Measurements from ENCODE around the gene HOXA10. TPM values are rescaled to one million over a fixed set of nuclear protein-coding genes. Genes with fewer than 3 reads are reported as not detected.

Gene HOXA10
- total RNA-seq, 6 experiments from 2014 or later: 38.9 to 43.5 (median 41.1) TPM

DNA sequence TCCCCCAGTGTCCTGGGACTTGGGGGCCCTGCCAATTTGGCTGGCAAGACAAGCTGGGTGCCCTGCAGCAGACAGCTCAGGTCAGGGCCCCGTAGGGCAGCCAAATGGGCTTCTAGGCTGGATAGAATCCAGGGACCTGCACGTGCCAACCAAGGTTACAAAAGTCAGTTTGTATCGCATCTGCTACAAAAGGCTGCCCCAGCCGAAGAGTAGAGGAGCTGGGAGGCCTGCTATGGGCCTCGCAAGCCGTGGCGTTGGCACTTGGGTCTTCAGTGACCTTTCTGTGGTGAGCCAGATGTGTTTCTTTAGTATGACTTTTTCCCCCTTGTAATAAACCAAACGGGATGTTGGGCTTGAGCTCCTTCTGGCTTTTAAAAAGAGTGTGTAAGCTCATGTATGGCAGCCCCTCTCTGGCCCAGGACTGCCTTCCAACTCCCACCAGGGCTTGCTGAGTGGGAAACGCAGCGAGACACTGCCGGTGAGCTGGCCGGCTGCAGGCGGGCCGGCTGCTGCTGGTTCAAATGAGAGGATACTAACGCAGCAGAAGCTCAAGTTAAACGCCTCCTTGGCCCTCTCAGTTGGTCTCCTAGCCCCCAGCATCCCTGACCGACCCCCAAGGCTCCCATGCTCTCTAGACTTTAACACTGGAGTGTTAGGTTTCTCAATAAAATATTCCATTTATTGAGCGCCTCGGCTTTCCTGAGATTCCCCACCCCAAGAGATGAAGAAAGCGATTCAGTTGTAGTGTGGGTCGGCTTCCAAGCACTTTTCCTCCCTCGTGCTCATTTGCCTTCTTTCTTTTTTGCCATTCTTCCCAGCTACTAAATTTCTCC, 3.1 kb upstream of the HOXA10 start:
- peak overlapping the region; percentile 97 for H3K27ac Mint-ChIP-seq
- peaks cover 60% of the 10 kb centered on the region for H3K4me1 Mint-ChIP-seq (ENCODE audit: low read depth)
- DNase-seq: no peak
- peak overlapping the region; percentile 93 for H3K4me3 Mint-ChIP-seq
- H3K27me3 Mint-ChIP-seq (ENCODE audit: insufficient read depth): peaks cover 18% of the 10 kb centered on the region
- TF ChIP-seq, protein P1, sequence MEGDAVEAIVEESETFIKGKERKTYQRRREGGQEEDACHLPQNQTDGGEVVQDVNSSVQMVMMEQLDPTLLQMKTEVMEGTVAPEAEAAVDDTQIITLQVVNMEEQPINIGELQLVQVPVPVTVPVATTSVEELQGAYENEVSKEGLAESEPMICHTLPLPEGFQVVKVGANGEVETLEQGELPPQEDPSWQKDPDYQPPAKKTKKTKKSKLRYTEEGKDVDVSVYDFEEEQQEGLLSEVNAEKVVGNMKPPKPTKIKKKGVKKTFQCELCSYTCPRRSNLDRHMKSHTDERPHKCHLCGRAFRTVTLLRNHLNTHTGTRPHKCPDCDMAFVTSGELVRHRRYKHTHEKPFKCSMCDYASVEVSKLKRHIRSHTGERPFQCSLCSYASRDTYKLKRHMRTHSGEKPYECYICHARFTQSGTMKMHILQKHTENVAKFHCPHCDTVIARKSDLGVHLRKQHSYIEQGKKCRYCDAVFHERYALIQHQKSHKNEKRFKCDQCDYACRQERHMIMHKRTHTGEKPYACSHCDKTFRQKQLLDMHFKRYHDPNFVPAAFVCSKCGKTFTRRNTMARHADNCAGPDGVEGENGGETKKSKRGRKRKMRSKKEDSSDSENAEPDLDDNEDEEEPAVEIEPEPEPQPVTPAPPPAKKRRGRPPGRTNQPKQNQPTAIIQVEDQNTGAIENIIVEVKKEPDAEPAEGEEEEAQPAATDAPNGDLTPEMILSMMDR (IDR thresholded peaks at IDR 0.05): no peak
- H3K9me3 Mint-ChIP-seq: no peaks in the 10 kb centered on the region
- H3K36me3 Mint-ChIP-seq (ENCODE audit: low read depth): peaks cover 43% of the 10 kb centered on the region

DNA sequence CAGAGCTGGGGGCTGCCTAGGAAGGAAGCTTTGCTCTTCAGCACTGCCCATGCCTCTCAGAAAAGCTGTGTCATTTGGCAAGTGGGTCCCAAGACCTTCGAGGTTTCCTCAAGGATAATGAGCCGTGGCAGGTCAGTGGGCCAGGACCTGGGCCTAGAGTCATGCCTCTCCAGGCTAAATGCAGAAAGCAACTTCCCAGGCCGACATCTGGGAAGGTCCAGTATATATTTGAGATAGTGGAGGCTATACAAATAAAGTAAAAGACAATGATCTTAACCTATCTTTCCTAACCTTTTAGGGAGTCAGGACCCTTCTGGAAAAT, 2.4 kb upstream of the HOXA10 start:
- Mint-ChIP-seq H3K36me3 (ENCODE audit: low read depth) (peaks cover 50% of the 10 kb centered on the region), H3K27me3 (ENCODE audit: insufficient read depth) (peaks cover 24% of the 10 kb centered on the region), H3K4me1 (ENCODE audit: low read depth) (peaks cover 62% of the 10 kb centered on the region), H3K27ac (peak overlapping the region; percentile 97), H3K9me3 (no peaks in the 10 kb centered on the region), H3K4me3 (peak overlapping the region; percentile 93)
- no peak for DNase-seq
- TF ChIP-seq, protein P1 (IDR thresholded peaks at IDR 0.05): no peak

DNA sequence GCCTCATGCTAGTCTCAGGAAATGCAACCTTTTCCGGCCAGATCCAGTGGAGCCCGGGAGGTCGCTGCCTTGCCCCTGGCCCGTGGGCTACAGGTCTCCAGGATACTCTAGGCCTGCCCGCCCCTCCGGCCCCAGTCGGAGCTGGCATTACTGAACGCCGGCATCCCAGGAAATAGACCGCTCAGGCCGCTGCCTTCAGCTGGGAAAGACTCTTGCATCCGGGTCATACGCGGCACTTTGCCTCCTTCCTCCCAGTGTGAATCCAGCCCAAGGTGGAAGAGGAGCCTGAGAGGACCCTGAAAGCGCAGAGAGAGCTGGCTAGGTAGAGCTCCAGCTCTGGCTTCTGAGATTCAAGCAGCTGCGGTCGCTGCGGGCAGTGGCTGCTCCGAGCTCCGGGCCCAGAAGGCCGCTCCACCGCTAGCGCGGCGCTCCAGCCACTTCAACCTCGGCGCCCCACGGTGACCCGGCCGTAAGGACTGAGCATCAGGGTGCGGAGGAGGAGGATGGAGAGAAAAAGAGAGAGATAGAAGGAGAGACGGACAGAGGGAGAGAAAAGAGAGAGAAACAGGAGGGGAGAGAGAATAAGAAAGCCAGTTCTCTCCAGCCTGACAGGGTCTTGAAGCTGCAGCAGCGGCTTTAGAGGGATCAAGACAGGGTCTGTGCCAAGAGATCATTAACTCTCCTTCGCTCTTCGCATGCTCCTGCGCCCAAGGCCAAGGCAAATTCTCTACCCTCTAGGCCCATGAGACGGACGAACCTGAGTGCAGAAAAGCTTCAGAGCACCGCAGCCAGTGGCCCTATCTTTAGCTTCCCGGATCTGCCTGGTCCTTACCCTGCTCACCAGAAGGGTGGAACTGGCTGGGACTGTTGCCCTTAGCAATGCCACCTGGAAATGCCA, 1.8 kb upstream of the HOXA10 start:
- Mint-ChIP-seq H3K27ac (peak overlapping the region; percentile 97), H3K9me3 (no peaks in the 10 kb centered on the region), H3K4me1 (ENCODE audit: low read depth) (peaks cover 62% of the 10 kb centered on the region), H3K27me3 (ENCODE audit: insufficient read depth) (peaks cover 28% of the 10 kb centered on the region), H3K4me3 (peak overlapping the region; percentile 93), H3K36me3 (ENCODE audit: low read depth) (peaks cover 56% of the 10 kb centered on the region)
- TF ChIP-seq, protein P1 (IDR thresholded peaks at IDR 0.05): no peak
- no peak for DNase-seq

DNA sequence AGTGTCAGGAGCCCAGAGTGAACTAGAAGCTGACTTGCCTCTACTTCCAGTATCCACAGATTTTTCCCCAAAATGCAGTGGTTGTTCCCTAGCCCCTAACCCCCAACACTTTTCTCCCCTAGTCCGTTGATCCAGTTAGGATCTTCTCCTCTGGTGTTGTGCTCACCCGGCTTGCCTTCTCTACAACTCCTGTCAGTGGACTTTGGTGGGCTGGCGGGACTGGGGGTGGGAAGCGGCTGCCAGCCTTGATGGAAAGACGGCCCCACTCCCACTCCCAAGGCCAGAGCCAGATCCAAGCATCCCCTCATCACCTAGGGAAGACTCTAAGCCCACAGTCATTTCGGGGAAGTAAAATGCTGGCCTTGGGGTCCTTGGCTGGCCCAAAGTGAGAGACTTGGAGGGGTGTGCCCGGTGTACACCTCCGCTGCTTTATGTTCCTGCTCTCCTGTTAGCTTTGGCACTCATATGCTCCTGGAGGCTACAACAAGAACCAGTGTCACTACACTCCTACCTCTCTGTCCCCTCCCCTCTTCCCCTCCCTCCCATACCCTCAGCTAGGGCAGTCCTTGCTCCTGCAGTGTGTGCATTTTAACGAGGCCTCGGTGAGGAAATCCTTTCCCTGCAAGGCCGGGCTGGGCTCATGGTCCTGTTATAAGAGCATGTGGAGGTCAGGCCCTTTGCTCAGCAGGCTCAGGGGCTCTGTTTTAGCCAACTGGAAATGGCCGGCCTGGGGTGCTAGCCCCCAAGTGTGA, 930 bp upstream of the HOXA10 start:
- peak overlapping the region; percentile 97 for H3K27ac Mint-ChIP-seq
- no peaks in the 10 kb centered on the region for H3K9me3 Mint-ChIP-seq
- TF ChIP-seq, protein P1 (IDR thresholded peaks at IDR 0.05): no peak
- peak; percentile 84 for DNase-seq
- peaks cover 55% of the 10 kb centered on the region for H3K4me1 Mint-ChIP-seq (ENCODE audit: low read depth)
- peaks cover 65% of the 10 kb centered on the region for H3K36me3 Mint-ChIP-seq (ENCODE audit: low read depth)
- H3K27me3 Mint-ChIP-seq (ENCODE audit: insufficient read depth): peaks cover 28% of the 10 kb centered on the region
- peak overlapping the region; percentile 93 for H3K4me3 Mint-ChIP-seq

DNA sequence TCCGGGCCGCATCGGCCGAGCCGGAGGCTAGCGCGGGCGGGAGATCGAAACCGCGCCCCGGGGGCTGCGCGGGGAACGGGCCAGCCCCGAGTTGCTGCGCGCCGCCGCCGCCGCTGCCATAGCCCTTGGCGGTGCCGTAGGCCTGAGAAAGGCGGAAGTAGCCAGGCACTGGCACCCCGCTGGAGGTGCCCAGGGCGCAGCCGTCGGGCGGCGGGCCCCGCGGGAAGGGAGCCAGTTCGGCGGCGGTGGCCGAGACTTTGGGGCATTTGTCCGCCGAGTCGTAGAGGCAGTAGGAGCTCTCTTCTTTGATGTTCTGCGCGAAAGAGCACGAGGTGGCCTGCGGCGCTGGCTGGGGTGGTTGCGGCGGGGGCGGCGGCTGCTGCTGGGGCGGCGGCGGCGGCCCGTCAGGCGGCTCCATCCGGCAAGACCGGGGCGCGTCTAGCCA, 587 bp downstream of the HOXA10 start:
- Mint-ChIP-seq H3K27ac (no peak overlapping the region; the same call in 1 of the 2 replicates), H3K27me3 (ENCODE audit: insufficient read depth) (peaks cover 25% of the 10 kb centered on the region), H3K9me3 (no peaks in the 10 kb centered on the region), H3K36me3 (ENCODE audit: low read depth) (peaks cover 61% of the 10 kb centered on the region), H3K4me1 (ENCODE audit: low read depth) (peaks cover 57% of the 10 kb centered on the region), H3K4me3 (peak overlapping the region; percentile 93)
- no peak for DNase-seq
- TF ChIP-seq, protein P1 (IDR thresholded peaks at IDR 0.05): no peak

Measured in HFFc6 (cell line).